NCI-H510A treated with DMSO at 0.1 percent for 48 hours (cell line): ENCODE data around the gene GGT1.
"Not testable (repeated sequence)": the region's sequence is repeated elsewhere in the genome, so short reads cannot be mapped to it uniquely, and the experiment has no call there.

Experiments
- DNase-seq: peaks from one replicate; lab custom pipeline; 2025; lab: John Stamatoyannopoulos, UW

Gene GGT1

DNA sequence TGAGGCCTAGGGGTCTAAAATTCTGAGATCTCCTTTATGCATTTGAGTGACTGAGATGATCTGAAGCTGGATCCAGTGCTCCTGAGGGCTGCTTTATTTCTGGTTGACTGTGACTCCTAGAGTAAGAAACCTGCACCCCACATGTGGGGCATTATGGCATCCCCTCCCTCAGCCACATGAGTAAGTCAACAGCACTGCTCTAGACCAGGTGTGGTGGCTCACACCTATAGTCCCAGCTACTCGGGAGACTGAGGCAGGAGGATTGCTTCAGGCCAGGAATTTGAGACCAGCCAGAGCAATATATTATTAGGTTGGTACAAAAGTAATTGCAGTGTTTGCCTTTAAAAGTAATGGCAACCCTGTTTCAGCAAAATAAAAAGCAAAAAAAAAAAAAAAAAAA, 39.3 kb downstream of the GGT1 start:
- DNase-seq: not testable (repeated sequence)

DNA sequence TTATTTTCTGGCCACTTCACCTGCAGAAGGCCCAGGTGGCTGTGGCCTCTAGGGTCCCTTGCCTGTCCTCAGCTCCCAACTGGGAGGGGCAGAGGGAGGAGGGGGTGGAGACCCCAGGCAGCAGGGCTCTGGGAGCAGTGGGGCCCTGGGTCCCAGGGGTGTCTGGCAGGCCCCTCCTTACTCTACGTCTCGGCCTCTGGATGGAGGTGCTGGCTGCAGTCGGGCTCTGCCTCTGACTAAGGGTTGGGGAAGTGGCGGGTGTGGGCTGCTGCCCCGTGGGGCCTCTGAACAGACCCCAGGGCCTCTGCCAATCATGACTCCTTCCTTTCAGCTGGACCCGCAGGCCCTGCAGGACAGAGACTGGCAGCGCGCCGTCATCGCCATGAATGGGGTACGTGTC, 41.4 kb downstream of the GGT1 start:
- DNase-seq: not testable (repeated sequence)

DNA sequence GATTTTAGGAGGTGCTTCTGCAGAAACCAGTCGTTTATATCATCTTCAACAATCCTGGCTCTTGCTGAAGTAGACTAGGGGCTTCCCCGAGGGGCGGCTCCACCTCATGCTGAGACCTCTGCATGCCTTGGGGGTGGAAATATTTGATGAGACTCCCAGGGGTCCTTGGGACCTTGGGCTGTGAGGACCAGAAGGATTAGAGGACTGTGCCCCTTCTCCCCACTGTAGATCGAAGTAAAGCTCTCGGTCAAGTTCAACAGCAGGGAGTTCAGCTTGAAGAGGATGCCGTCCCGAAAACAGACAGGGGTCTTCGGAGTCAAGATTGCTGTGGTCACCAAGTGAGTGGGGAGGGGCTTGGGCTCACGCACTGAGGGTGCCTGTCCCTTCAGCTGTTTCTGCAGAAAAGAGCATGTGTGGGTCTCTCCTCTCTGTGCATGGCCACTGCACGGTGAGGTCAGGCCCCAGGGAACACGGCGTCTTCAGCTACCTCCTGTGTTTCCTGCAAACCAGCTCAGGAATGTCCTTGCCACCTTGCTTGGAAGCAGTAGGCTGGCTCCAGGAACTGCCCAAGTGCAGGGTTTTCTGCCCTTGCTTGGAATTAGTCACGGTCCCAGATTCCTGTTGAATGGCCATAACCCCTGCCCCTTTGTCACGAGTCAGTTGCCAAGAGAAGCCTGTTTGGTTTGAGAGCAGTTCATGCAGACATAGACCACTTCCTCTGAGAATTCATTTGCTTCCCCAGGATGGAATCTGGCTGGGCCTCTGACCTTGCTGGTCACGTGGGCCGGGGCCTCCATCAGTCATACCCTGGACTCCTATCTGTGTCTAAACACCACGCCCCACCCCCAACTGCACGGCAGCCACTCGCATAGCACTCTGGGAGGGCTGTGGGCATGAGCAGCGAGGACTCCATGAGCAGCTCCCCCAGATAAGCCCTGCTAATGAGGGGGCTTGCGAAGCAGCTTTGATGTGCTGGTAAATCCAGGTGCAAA, 42.7 kb downstream of the GGT1 start:
- DNase-seq: not testable (repeated sequence)

DNA sequence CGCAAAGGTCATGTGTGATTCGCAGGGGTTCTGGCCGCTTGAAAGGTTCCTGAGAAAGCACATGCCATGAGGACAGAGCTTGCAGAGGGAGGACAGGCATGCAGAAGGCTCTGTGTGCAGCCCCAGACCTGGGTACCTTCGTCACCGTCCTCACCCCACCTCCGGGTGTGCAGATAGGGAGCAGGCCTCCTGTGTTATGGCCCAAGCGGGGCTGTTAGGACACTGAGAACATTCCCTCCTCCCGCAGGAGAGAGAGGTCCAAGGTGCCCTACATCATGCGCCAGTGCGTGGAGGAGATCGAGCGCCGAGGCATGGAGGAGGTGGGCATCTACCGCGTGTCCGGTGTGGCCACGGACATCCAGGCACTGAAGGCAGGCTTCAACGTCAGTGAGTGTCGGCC, 43.8 kb downstream of the GGT1 start:
- DNase-seq: not testable (repeated sequence)

DNA sequence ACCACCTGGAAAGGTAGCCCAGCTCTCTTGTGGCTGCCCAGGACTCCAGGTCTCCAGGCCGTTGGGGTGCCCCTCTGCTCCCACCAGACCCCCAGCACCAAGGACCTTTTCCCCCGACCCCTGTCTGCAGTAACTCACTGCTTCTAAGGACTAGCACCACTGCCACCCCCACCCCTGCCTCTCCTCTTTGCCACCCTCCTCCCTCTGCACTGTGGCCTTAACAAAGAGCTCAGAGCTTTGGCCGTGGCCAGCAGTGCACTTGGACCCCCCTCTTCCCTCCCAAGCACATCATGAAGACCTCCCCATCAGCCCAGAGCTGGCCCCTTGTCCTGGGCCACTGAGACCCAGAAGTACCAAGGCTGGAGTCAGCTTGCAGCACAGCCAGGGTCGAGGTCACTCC, 46.4 kb downstream of the GGT1 start:
- not testable (repeated sequence) for DNase-seq

DNA sequence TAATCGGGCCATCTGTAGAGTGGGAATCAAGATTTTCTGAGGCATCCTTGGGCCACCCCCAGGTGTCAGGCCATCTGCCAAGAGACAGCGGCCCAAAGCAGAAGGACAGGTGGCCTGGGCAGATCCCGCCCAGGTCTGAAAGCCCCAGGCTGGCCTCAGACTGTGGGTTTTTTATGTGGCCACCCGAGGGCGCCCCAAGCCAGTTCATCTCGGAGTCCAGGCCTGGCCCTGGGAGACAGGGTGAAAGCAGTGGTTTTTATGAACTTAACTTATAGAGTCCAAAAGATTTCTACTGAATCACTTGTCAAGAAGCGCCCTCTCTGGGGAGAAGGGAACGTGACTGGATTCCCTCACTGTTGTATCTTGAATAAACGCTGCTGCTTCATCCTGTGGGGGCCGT, 47.9 kb downstream of the GGT1 start:
- DNase-seq: not testable (repeated sequence)

DNA sequence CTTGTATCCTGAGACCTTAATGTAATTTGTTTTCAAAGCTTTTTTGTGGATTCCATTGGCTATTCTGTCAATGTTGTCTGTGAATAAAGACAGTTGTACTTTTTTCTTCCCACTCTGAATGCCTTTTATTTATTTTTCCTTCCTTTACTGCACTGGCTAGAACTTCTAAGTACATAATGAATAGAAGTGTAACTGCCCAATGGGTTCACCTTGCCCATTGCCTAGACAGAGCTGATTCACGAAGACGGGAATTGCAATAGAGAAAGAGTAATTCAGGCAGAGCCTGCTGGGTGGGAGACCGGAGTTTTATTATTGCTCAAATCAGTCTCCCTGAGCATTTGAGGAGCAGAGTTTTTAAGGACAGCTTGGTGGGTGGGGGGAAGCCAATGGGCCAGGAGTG, 62.4 kb downstream of the GGT1 start:
- DNase-seq: not testable (repeated sequence)

DNA sequence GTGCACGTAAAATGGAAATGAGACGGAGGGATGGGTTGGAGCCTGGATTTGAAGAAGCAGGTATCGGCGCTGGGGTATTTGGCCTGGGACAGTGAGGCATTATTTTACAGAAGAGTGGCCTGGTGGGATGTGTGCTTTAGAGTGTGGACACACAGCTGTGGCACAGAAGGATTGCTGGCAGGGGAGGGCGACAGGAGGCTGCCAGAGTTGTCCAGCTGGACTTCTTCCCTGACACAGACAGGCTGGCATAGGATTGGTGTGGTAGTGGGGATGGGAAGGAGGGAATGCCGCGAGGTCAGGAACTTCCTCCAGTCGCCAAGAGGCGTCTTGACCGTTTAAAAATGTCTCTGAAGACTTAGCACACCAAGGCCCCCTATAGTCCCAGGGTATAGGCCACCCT, 64.9 kb downstream of the GGT1 start:
- DNase-seq: not testable (repeated sequence)

DNA sequence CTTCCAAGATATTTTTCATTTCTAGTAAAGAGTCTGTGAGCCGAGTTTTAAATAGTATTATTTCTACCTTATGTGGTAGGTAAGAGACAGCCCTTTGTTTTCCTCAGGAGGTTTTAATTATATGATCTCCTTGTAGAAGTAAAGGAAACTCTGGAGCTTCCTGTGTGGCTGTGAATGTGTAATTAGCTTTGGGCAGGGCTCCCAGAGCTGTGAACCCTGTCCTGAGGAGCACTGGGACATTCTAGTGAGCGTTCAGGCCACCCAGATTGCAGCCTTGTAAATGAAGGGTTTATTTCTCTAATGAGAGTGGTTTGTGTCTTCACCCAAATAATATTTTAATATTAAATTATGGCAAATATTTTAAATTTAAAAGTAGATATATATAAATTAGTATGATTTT, 69.5 kb downstream of the GGT1 start:
- not testable (repeated sequence) for DNase-seq
